Osteoblast (primary cell): ENCODE results near the gene EYA3. TPM values are rescaled to one million over a fixed set of nuclear protein-coding genes. Genes with fewer than 3 reads are reported as not detected.

ENCODE experiments used
- DNase-seq: peaks from one replicate; pipeline ENCODE4 v3.0.0; 2011; ENCODE audit warnings: low spot score, mixed read lengths; ENCODE audit not compliant: insufficient read length; ENCODE audit errors: missing footprints
- H2AFZ ChIP-seq: 2 replicates; pipeline ENCODE4 v1.6.0; 2011; ENCODE audit warnings: mild to moderate bottlenecking, low read length
- H3K27ac ChIP-seq: 2 replicates; pipeline ENCODE4 v1.5.1; 2011; ENCODE audit warnings: mild to moderate bottlenecking, low read depth, low read length, moderate library complexity
- H3K27me3 ChIP-seq: 2 replicates; pipeline ENCODE4 v1.6.0; 2012; ENCODE audit warnings: mild to moderate bottlenecking, control low read depth, inconsistent platforms, low read length, moderate library complexity; ENCODE audit not compliant: insufficient read depth
- H3K36me3 ChIP-seq: 2 replicates; pipeline ENCODE4 v1.5.1; 2011; ENCODE audit warnings: mild to moderate bottlenecking, low read length, control low read depth, moderate library complexity; ENCODE audit not compliant: insufficient read depth
- H3K4me1 ChIP-seq: 2 replicates; pipeline ENCODE4 v1.5.1; 2011; ENCODE audit warnings: mild to moderate bottlenecking, low read length, control low read depth, moderate library complexity; ENCODE audit not compliant: insufficient read depth
- H3K4me2 ChIP-seq: 2 replicates; pipeline ENCODE4 v1.6.0; 2011; ENCODE audit warnings: mild to moderate bottlenecking, low read length; ENCODE audit not compliant: insufficient read depth
- H3K4me3 ChIP-seq: fragments of 200-600 bp; sonication (generic); 3 replicates; pipeline ENCODE4 v1.5.1; 2012; ENCODE audit warnings: mild to moderate bottlenecking, low read length, inconsistent platforms; ENCODE audit not compliant: insufficient read depth
- H3K79me2 ChIP-seq: 2 replicates; pipeline ENCODE4 v1.6.0; 2012; ENCODE audit warnings: mild to moderate bottlenecking, low read length, control low read depth, inconsistent platforms; ENCODE audit not compliant: insufficient read depth
- H3K9me3 ChIP-seq: 2 replicates; pipeline ENCODE4 v1.5.1; 2011; ENCODE audit warnings: low read depth, low read length, control low read depth
- H4K20me1 ChIP-seq: 2 replicates; pipeline ENCODE4 v1.6.0; 2012; ENCODE audit warnings: mild to moderate bottlenecking, low read length, control low read depth; ENCODE audit not compliant: insufficient read depth
- CTCF ChIP-seq: IDR thresholded peaks from 2 replicates; pipeline ENCODE4 v1.5.1; 2011; ENCODE audit warnings: mild to moderate bottlenecking, low read depth, low read length, moderate library complexity; ENCODE audit errors: extremely low read depth
- total RNA-seq: library from RNA; depleted of rRNA; stranded (reverse); fragments of >200 nt; gene quantifications from 2 replicates; pipeline ENCODE4 v1.2.3, GENCODE V29; 2012

EYA3 gene
- total RNA-seq, 1 donor: 10.9 TPM

DNA sequence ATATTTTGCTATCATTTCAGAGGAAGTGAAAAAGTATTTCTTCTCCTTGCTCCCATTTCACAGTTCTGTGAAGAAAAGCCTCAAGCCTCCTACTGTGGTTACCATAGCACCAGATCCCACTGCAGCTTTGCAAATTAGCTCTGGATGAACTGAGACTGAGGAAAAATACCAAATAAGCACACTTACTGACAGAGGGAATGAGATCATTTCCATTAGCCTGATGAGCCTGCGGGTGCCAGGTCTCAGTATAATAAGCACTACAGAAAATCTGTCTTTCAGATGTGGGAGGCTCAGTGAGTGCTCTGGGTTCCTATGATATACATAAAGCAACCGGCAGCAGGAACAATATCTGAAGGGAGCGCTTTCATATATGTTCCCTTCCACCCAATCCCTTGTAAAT is 107.3 kb downstream of the EYA3 start:
- Histone ChIP-seq H3K9me3 (no peaks in the 10 kb centered on the region), H3K4me2 (no peak overlapping the region), H3K79me2 (no peaks in the 10 kb centered on the region), H3K36me3 (peaks cover 8% of the 10 kb centered on the region), H3K27me3 (no peaks in the 10 kb centered on the region), H3K27ac (peak overlapping the region; percentile 30), H3K4me3 (no peak overlapping the region), H4K20me1 (no peaks in the 10 kb centered on the region), H3K4me1 (peaks cover 18% of the 10 kb centered on the region), H2AFZ (no peak overlapping the region)
- no peak for TF ChIP-seq CTCF
- no peak for DNase-seq

DNA sequence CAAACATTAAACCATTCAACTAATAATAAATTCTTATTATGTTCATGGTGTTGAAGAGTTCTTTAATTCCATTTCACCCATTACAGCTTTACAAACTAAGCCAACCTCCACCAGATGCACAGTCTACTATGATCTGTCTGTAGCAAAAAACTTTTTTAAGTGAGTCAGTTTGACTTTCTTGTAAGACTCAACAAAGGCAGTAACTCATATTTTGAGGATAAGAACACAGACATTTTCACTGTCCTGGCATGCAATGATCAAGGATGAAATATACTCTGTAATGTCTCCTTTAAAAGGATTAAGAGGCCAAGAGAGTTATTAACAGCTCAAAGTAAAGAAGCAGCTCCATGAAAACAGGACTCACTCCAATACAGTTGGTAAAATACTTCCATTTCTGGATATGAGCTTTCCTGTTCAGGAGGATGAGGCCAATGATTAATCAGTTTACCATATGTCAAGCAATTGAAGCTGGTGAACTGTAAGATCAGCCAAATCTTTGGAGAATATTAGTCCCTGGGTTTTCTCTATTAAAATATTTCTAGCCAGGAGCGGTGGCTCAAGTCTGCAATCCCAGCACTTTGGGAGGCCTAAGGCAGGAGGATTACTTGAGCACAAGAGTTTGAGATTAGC is 108.1 kb downstream of the EYA3 start:
- H3K79me2 ChIP-seq: no peaks in the 10 kb centered on the region
- H3K4me2 ChIP-seq: peak overlapping the region; percentile 4
- peaks cover 8% of the 10 kb centered on the region for H3K36me3 ChIP-seq
- no peaks in the 10 kb centered on the region for H4K20me1 ChIP-seq
- no peaks in the 10 kb centered on the region for H3K27me3 ChIP-seq
- H3K4me1 ChIP-seq: peaks cover 18% of the 10 kb centered on the region
- no peak for TF ChIP-seq CTCF
- H2AFZ ChIP-seq: no peak overlapping the region
- H3K9me3 ChIP-seq: no peaks in the 10 kb centered on the region
- H3K27ac ChIP-seq: peak overlapping the region; percentile 30
- no peak overlapping the region for H3K4me3 ChIP-seq
- peak; percentile 78 for DNase-seq

DNA sequence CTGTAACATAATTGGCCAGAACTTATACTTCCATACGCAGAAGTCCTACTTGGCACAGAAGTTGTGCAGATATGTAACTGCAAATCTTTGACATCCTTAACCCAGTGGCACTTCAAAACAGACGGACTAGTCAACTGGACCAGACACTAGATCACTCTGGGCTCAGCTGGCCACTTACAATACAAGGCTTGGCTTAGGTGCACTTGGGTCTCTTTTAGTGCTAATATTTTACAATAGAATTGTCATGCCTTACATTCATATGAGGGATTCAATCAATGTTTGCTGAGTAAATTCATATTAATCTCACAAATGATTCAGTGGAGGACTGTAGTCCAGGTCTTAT is 108.6 kb downstream of the EYA3 start:
- H2AFZ ChIP-seq: no peak overlapping the region
- H3K4me3 ChIP-seq: no peak overlapping the region
- peak overlapping the region; percentile 4 for H3K4me2 ChIP-seq
- H3K27ac ChIP-seq: no peak overlapping the region
- no peaks in the 10 kb centered on the region for H4K20me1 ChIP-seq
- no peak for DNase-seq
- no peaks in the 10 kb centered on the region for H3K9me3 ChIP-seq
- no peak for TF ChIP-seq CTCF
- no peaks in the 10 kb centered on the region for H3K79me2 ChIP-seq
- H3K36me3 ChIP-seq: peaks cover 9% of the 10 kb centered on the region
- H3K4me1 ChIP-seq: peaks cover 18% of the 10 kb centered on the region
- H3K27me3 ChIP-seq: no peaks in the 10 kb centered on the region

DNA sequence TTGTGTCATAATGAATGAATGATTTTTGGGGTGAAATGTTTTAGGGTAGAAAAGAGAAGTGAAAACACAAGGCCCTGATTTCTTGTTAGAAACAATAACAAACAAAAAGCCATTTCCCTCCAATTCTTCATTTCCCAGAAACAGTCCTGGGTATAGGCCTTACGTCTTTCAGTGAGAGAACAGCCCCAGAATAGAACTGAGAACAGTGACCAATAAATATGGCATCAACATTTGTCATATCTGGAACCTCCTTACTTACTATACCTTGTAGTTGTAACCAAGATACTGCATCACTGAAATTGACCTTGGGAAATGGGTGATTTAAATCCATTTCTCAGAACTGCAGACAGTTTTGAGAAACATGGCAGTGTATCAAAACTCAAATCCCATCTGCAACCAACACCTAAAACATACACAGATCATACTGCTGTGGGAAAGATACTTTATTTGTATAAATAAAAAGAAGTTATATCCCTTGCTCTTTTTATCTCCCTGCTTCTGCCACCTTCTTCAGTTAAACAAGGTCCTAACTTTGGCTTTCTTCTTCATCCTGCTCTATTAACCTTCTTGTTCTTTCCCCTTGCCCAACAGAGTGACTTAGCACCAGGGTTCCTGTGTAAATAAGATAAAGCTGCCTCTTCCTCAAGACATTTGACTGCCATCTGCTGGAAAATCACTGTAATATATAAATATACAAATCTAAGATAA is 109.1 kb downstream of the EYA3 start:
- no peaks in the 10 kb centered on the region for H4K20me1 ChIP-seq
- TF ChIP-seq CTCF: peak; percentile 66
- H3K36me3 ChIP-seq: peaks cover 13% of the 10 kb centered on the region
- peak; percentile 83 for DNase-seq
- H3K79me2 ChIP-seq: no peaks in the 10 kb centered on the region
- no peaks in the 10 kb centered on the region for H3K27me3 ChIP-seq
- H3K4me1 ChIP-seq: peaks cover 18% of the 10 kb centered on the region
- H3K27ac ChIP-seq: peak overlapping the region; percentile 48
- no peak overlapping the region for H3K4me3 ChIP-seq
- H3K9me3 ChIP-seq: no peaks in the 10 kb centered on the region
- H3K4me2 ChIP-seq: no peak overlapping the region
- H2AFZ ChIP-seq: no peak overlapping the region
